SJSA1 (cell line): ENCODE measurements around the gene ZMAT3. TPM values are rescaled to one million over a fixed set of nuclear protein-coding genes. Genes with fewer than 3 reads are reported as not detected.

Experiments
- DNase-seq, 2 experiments: peaks; one replicate each; pipeline ENCODE4 v3.0.0-alpha.2; 2015 to 2020; ENCODE audit warnings: low spot score in 2 of 2, low read depth in 1 of 2
- H3K27ac ChIP-seq: fragments of 250-450 bp; sonication (Bioruptor Pico); 2 replicates; pipeline ENCODE4 v1.5.1; 2020; ENCODE audit warnings: mild to moderate bottlenecking, moderate library complexity
- H3K27me3 ChIP-seq: fragments of 250-450 bp; sonication (Bioruptor Pico); replicated peaks from 2 replicates; pipeline ENCODE4 v1.5.1; 2020; ENCODE audit warnings: mild to moderate bottlenecking, moderate library complexity
- H3K36me3 ChIP-seq: fragments of 250-450 bp; sonication (Bioruptor Pico); 2 replicates; pipeline ENCODE4 v1.5.1; 2020; ENCODE audit warnings: mild to moderate bottlenecking
- H3K4me1 ChIP-seq: fragments of 250-450 bp; sonication (Bioruptor Pico); replicated peaks from 2 replicates; pipeline ENCODE4 v1.6.1; 2021; ENCODE audit warnings: mild to moderate bottlenecking
- H3K4me3 ChIP-seq: fragments of 250-450 bp; sonication (Bioruptor Pico); 2 replicates; pipeline ENCODE4 v1.5.1; 2020; ENCODE audit warnings: mild to moderate bottlenecking
- H3K9me3 ChIP-seq: fragments of 250-450 bp; sonication (Bioruptor Pico); replicated peaks from 2 replicates; pipeline ENCODE4 v1.5.1; 2020; ENCODE audit warnings: mild to moderate bottlenecking
- total RNA-seq: library from RNA; depleted of rRNA; stranded (reverse); fragments of >200 nt; shearing (Covaris generic); gene quantifications from 2 replicates; pipeline ENCODE4 v1.2.3, GENCODE V29; 2014; rRNA removed

The ZMAT3 gene
- total RNA-seq, 1 experiment from 2014 or later: 13.1 TPM

- H3K36me3 ChIP-seq: no peaks in the 10 kb centered on the region; the same call in 1 of the 2 replicates
- H3K4me3 ChIP-seq: no peak overlapping the region
- H3K27ac ChIP-seq: no peak overlapping the region
- H3K9me3 ChIP-seq: peaks cover 11% of the 10 kb centered on the region
- H3K27me3 ChIP-seq: no peaks in the 10 kb centered on the region
- DNase-seq: no peak
- H3K4me1 ChIP-seq: no peaks in the 10 kb centered on the region
Measured at GRCh38 chr3:178987745-178988144, 83.9 kb downstream of the ZMAT3 start.

- no peak overlapping the region for H3K4me3 ChIP-seq
- H3K27ac ChIP-seq: no peak overlapping the region
- peaks cover 11% of the 10 kb centered on the region for H3K9me3 ChIP-seq
- H3K27me3 ChIP-seq: no peaks in the 10 kb centered on the region
- no peaks in the 10 kb centered on the region; the same call in 1 of the 2 replicates for H3K36me3 ChIP-seq
- H3K4me1 ChIP-seq: no peaks in the 10 kb centered on the region
- no peak for DNase-seq
Measured at GRCh38 chr3:178986456-178986855, 85.2 kb downstream of the ZMAT3 start.

- Histone ChIP-seq H3K9me3 (peaks cover 4% of the 10 kb centered on the region), H3K27me3 (no peaks in the 10 kb centered on the region), H3K4me1 (no peaks in the 10 kb centered on the region), H3K27ac (no peak overlapping the region), H3K36me3 (no peaks in the 10 kb centered on the region; the same call in 1 of the 2 replicates), H3K4me3 (no peak overlapping the region)
- no peak for DNase-seq
Measured at GRCh38 chr3:178982137-178982536, 89.5 kb downstream of the ZMAT3 start.

GRCh38 chr3:178975320-178975719 lies 96.3 kb downstream of the ZMAT3 start:
- H3K4me3 ChIP-seq: no peak overlapping the region
- no peak for DNase-seq
- no peaks in the 10 kb centered on the region for H3K4me1 ChIP-seq
- no peak overlapping the region for H3K27ac ChIP-seq
- H3K36me3 ChIP-seq: no peaks in the 10 kb centered on the region
- H3K9me3 ChIP-seq: no peaks in the 10 kb centered on the region
- no peaks in the 10 kb centered on the region for H3K27me3 ChIP-seq

GRCh38 chr3:178971614-178972013 lies 100.0 kb downstream of the ZMAT3 start:
- DNase-seq: no peak
- Histone ChIP-seq H3K4me1 (peaks cover 9% of the 10 kb centered on the region), H3K27me3 (no peaks in the 10 kb centered on the region), H3K4me3 (no peak overlapping the region), H3K9me3 (no peaks in the 10 kb centered on the region), H3K36me3 (no peaks in the 10 kb centered on the region), H3K27ac (no peak overlapping the region)

- Histone ChIP-seq H3K4me3 (no peak overlapping the region), H3K27me3 (no peaks in the 10 kb centered on the region), H3K9me3 (no peaks in the 10 kb centered on the region), H3K27ac (no peak overlapping the region), H3K4me1 (peaks cover 10% of the 10 kb centered on the region), H3K36me3 (no peaks in the 10 kb centered on the region)
- DNase-seq: no peak
Measured at GRCh38 chr3:178969004-178969700, 102.5 kb downstream of the ZMAT3 start.

Other genes with a start within 250 kb of the ZMAT3 start
- gene PIK3CA, start 76.5 kb upstream of the ZMAT3 start, total RNA-seq: 15.2 and 22.2 TPM in 2 replicates
- 0.13 and 2.7 TPM in 2 replicates for gene KCNMB3, start 179.3 kb upstream of the ZMAT3 start, total RNA-seq